K562 (cell line): ENCODE results near the gene ABCC5. TPM values are rescaled to one million over a fixed set of nuclear protein-coding genes. Genes with fewer than 3 reads are reported as not detected.

Experiments used
- ATAC-seq: fragments of 200-7000 bp; cut with Tn5 transposase; 3 replicates; pipeline ENCODE4 v1.9.1; 2020; ENCODE audit warnings: moderate library complexity
- BruUV-seq: library from RNA; stranded (reverse); fragments of 400-500 nt; replicated peaks from 2 replicates; lab custom pipeline; 2021; lab: Mats Ljungman, UMichigan
- CTCF ChIA-PET: fragments of 300-600 bp; formaldehyde crosslinking; extraction: SDS; loops from one replicate; lab custom pipeline; 2021; ENCODE audit warnings: low intra/inter-chr PET ratio; lab: Yijun Ruan, JAX
- POLR2A ChIA-PET: fragments of 300-600, 350-650 bp; sonication (Branson Sonifier 250); formaldehyde crosslinking; extraction: SDS; loops from one replicate; lab custom pipeline; 2021; ENCODE audit warnings: antibody characterized with exemption, inconsistent platforms; lab: Yijun Ruan, JAX
- DNase-seq, 4 experiments: peaks; one replicate each; pipeline versions ENCODE4 v3.0.0 to v3.0.0-alpha.2; 2011 to 2018; ENCODE audit warnings: low spot score in 3 of 4, mixed read lengths in 3 of 4; ENCODE audit errors: extremely low read depth in 1 of 4
- FAIRE-seq: peaks from 2 replicates; lab custom pipeline; 2011; peaks lifted over from hg19 to GRCh38; lab: Jason Lieb, UNC
- H2AFZ ChIP-seq: 2 replicates; pipeline ENCODE4 v1.6.0; 2011; ENCODE audit warnings: low read depth, low read length, control low read depth, inconsistent platforms
- H3K27ac ChIP-seq: fragments of 200-600 bp; 3 replicates; pipeline ENCODE4 v1.8.0; 2011; ENCODE audit warnings: low read depth, mild to moderate bottlenecking, control low read depth, inconsistent platforms, low read length, moderate library complexity, mixed read lengths; ENCODE audit errors: extremely low read depth
- H3K27me3 ChIP-seq, 2 experiments: fragments of 300-600 bp in 1 of 2; 2 replicates in 1 of 2; 3 replicates in 1 of 2; pipeline versions ENCODE4 v1.6.0 to v1.8.0; 2011; ENCODE audit warnings: inconsistent platforms in 2 of 2, low read length in 2 of 2, mild to moderate bottlenecking in 1 of 2, mixed read lengths in 1 of 2, moderate library complexity in 1 of 2; ENCODE audit not compliant: control insufficient read depth in 2 of 2, insufficient read depth in 2 of 2
- H3K36me3 ChIP-seq: fragments of 300-600 bp; 3 replicates; pipeline ENCODE4 v1.8.0; 2011; ENCODE audit warnings: mild to moderate bottlenecking, low read length, inconsistent platforms; ENCODE audit not compliant: control insufficient read depth, insufficient read depth
- H3K4me1 ChIP-seq, 2 experiments: fragments of 200-600 bp in 1 of 2; replicated peaks in 1 of 2; 2 replicates in 1 of 2; 3 replicates in 1 of 2; pipeline versions ENCODE4 v1.5.1 to v1.8.0; 2011; ENCODE audit warnings: inconsistent platforms in 2 of 2, low read length in 2 of 2, mild to moderate bottlenecking in 1 of 2, mixed read lengths in 1 of 2, moderate library complexity in 1 of 2; ENCODE audit not compliant: control insufficient read depth in 2 of 2, insufficient read depth in 2 of 2
- H3K4me2 ChIP-seq: 2 replicates; pipeline ENCODE4 v1.6.1; 2011; ENCODE audit warnings: low read length, control low read depth, inconsistent platforms, mixed read lengths; ENCODE audit not compliant: insufficient read depth
- H3K4me3 ChIP-seq: fragments of 200-600 bp; sonication (generic), shearing (Covaris generic); 2 replicates; pipeline ENCODE4 v1.5.1; 2016; ENCODE audit warnings: control low read depth, inconsistent platforms
- H3K79me2 ChIP-seq: fragments of 200-600 bp; 3 replicates; pipeline ENCODE4 v1.8.0; 2011; ENCODE audit warnings: low read length, inconsistent platforms; ENCODE audit not compliant: control insufficient read depth, insufficient read depth
- H3K9ac ChIP-seq, 2 experiments: 2 replicates each; pipeline versions ENCODE4 v1.6.0 to v1.6.1; 2011; ENCODE audit warnings: low read depth in 2 of 2, low read length in 2 of 2, control low read depth in 1 of 2, inconsistent platforms in 1 of 2, mild to moderate bottlenecking in 1 of 2, mixed read lengths in 1 of 2; ENCODE audit not compliant: insufficient read depth in 1 of 2
- H3K9me1 ChIP-seq: one replicate; pipeline ENCODE4 v1.6.0; 2011; ENCODE audit warnings: inconsistent platforms, mild to moderate bottlenecking, low read length, moderate library complexity; ENCODE audit not compliant: control insufficient read depth, insufficient read depth
- H3K9me3 ChIP-seq: replicated peaks from 2 replicates; pipeline ENCODE4 v1.5.1; 2011; ENCODE audit warnings: low read depth, low read length, inconsistent platforms; ENCODE audit not compliant: control insufficient read depth, insufficient read depth
- H4K20me1 ChIP-seq: replicated peaks from 2 replicates; pipeline ENCODE4 v1.6.1; 2011; ENCODE audit warnings: low read length, inconsistent platforms, mixed read lengths; ENCODE audit not compliant: control insufficient read depth, insufficient read depth
- TAL1 ChIP-seq: fragments of 450-650 bp; IDR thresholded peaks from 2 replicates; pipeline ENCODE4 v1.6.1; 2016; ENCODE audit warnings: mild to moderate bottlenecking
- WGBS: fragments of 100-300 bp; shearing (Covaris generic); methylation state at CpG from one replicate; pipeline ENCODE4 v1.1.6; 2016; ENCODE audit warnings: low coverage, mixed read lengths; ENCODE audit not compliant: insufficient coverage; ENCODE audit errors: missing lambda C conversion rate; 5-methylcytosine and 5-hydroxymethylcytosine counted together
- in situ Hi-C: fragments of 300-500 bp; cut with MboI; formaldehyde crosslinking; loops from 4 replicates; pipeline ENCODE4 v1.15.0; 2018; ENCODE audit warnings: inconsistent platforms, mixed read lengths
- intact Hi-C: fragments of 100-400 bp; cut with micrococcal nuclease; formaldehyde crosslinking; loops from 2 replicates; pipeline ENCODE4 v1.14.2; 2022
- polyA plus RNA-seq, 8 experiments: library from polyadenylated mRNA; depleted of rRNA in 4 of 8; stranded (reverse) in 5 of 8; unstranded in 3 of 8; fragments of >200 nt; fragmentation: Nextera tagmentation in 2 of 8; fragmentation: Illumina TruSeq in 1 of 8; extraction: Ambion mirVana in 2 of 8; extraction: Trizol in 1 of 8; gene quantifications; 2 replicates each; pipeline versions ENCODE4 v1.2.1 to v1.2.3, GENCODE V29; 2011 to 2014; ENCODE audit warnings: inconsistent platforms in 1 of 8, missing spikeins in 1 of 8
- total RNA-seq, 7 experiments: library from RNA; depleted of rRNA in 6 of 7; stranded (reverse); fragments of >200 nt in 6 of 7; fragmentation: Illumina TruSeq in 2 of 7; extraction: Trizol in 2 of 7; gene quantifications; 2 replicates each; pipeline versions ENCODE4 v1.2.1 to v1.2.3, GENCODE V29; 2011 to 2021; ENCODE audit warnings: low replicate concordance in 1 of 7
- TF ChIP-seq, protein P1 (sequence below): IDR thresholded peaks from 2 replicates; pipeline ENCODE4 v1.6.1; 2011; ENCODE audit warnings: borderline replicate concordance, low read depth, mild to moderate bottlenecking, moderate library complexity, low read length; ENCODE audit not compliant: insufficient read depth, poor library complexity, severe bottlenecking

The ABCC5 gene
- total and polyA plus RNA-seq, 9 of the 15 experiments (the other 6 are each of a cell fraction or from before 2014, with no cell fraction given), result 22.0 to 53.0 (median 41.9) TPM

GRCh38 chr3:184003187-184003967 is 14.3 kb downstream of the ABCC5 start:
- in situ Hi-C loops, result no loop called here
- peaks cover 57% of the 10 kb centered on the region for H3K79me2 ChIP-seq
- intact Hi-C loops, result no loop called here
- TF ChIP-seq TAL1, result no peak
- TF ChIP-seq, protein P1, sequence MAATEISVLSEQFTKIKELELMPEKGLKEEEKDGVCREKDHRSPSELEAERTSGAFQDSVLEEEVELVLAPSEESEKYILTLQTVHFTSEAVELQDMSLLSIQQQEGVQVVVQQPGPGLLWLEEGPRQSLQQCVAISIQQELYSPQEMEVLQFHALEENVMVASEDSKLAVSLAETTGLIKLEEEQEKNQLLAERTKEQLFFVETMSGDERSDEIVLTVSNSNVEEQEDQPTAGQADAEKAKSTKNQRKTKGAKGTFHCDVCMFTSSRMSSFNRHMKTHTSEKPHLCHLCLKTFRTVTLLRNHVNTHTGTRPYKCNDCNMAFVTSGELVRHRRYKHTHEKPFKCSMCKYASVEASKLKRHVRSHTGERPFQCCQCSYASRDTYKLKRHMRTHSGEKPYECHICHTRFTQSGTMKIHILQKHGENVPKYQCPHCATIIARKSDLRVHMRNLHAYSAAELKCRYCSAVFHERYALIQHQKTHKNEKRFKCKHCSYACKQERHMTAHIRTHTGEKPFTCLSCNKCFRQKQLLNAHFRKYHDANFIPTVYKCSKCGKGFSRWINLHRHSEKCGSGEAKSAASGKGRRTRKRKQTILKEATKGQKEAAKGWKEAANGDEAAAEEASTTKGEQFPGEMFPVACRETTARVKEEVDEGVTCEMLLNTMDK, result no peak
- H3K9me1 ChIP-seq, result no peaks in the 10 kb centered on the region
- ChIA-PET CTCF (no interaction called here), POLR2A (interaction anchor here (0.5 to 1.2 kb wide), 3 partner anchors 12 to 42 kb away, joined by 3 to 4 read pairs (median 3); no protein-coding TSS in a partner anchor)
- DNase-seq (no peak), ATAC-seq (no peak), FAIRE-seq (no peak)
- WGBS, result 81% methylated on average over 5 of the region's 5 CpGs
- no peaks in the 10 kb centered on the region for H3K9me3 ChIP-seq
- peaks cover 62% of the 10 kb centered on the region for H3K36me3 ChIP-seq
- no peak overlapping the region for H3K27ac ChIP-seq
- BruUV-seq, result no TSS peak
- no peak overlapping the region for H3K4me2 ChIP-seq
- H3K27me3 ChIP-seq, result no peaks in the 10 kb centered on the region
- H3K4me3 ChIP-seq, result no peak overlapping the region
- no peaks in the 10 kb centered on the region; the same call in 1 of the 2 replicates for H4K20me1 ChIP-seq
- no peak overlapping the region for H3K9ac ChIP-seq
- peaks cover 6 to 12% of the 10 kb centered on the region in 2 experiments; a peak in 3 of 5 replicates for H3K4me1 ChIP-seq
- H2AFZ ChIP-seq, result no peak overlapping the region
